Measurements from ENCODE around the gene SERINC2.

Gene SERINC2

GRCh38 chr1:31437433-31438037 is 24.5 kb downstream of the SERINC2 start:
- no peaks in the 10 kb centered on the region for H3K9me3 ChIP-seq (ENCODE audit: control insufficient read depth, low read length)
- no peak overlapping the region for H2AFZ ChIP-seq
- no peaks in the 10 kb centered on the region for H3K27me3 ChIP-seq (ENCODE audit: control insufficient read depth, insufficient read depth, low read length)
- no peak overlapping the region for H3K27ac ChIP-seq
- H3K4me1 ChIP-seq = no peaks in the 10 kb centered on the region
- H3K36me3 ChIP-seq (ENCODE audit: control insufficient read depth, insufficient read depth, low read length) = no peaks in the 10 kb centered on the region
- H3K79me2 ChIP-seq = no peaks in the 10 kb centered on the region
- H3K4me2 ChIP-seq (ENCODE audit: low read length) = no peak overlapping the region
- no peak overlapping the region for H3K9ac ChIP-seq
- H3K4me3 ChIP-seq (ENCODE audit: low read depth, low read length) = no peak overlapping the region
- TF ChIP-seq CTCF (IDR thresholded peaks at IDR 0.05) = no peak

GRCh38 chr1:31439276-31439675 is 26.3 kb downstream of the SERINC2 start:
- Histone ChIP-seq H3K27ac (no peak overlapping the region), H3K4me1 (no peaks in the 10 kb centered on the region), H3K9me3 (ENCODE audit: control insufficient read depth, low read length) (no peaks in the 10 kb centered on the region), H3K79me2 (no peaks in the 10 kb centered on the region), H2AFZ (no peak overlapping the region), H3K36me3 (ENCODE audit: control insufficient read depth, insufficient read depth, low read length) (no peaks in the 10 kb centered on the region), H3K27me3 (ENCODE audit: control insufficient read depth, insufficient read depth, low read length) (no peaks in the 10 kb centered on the region), H3K4me2 (ENCODE audit: low read length) (no peak overlapping the region), H3K4me3 (ENCODE audit: low read depth, low read length) (no peak overlapping the region), H3K9ac (no peak overlapping the region)
- TF ChIP-seq CTCF (IDR thresholded peaks at IDR 0.05) = no peak

GRCh38 chr1:31441073-31441472 is 28.1 kb downstream of the SERINC2 start:
- H3K4me1 ChIP-seq = no peaks in the 10 kb centered on the region
- H3K79me2 ChIP-seq = no peaks in the 10 kb centered on the region
- no peak for TF ChIP-seq CTCF (IDR thresholded peaks at IDR 0.05)
- no peak overlapping the region for H3K4me2 ChIP-seq (ENCODE audit: low read length)
- H3K27ac ChIP-seq = no peak overlapping the region
- no peaks in the 10 kb centered on the region for H3K27me3 ChIP-seq (ENCODE audit: control insufficient read depth, insufficient read depth, low read length)
- no peak overlapping the region for H3K4me3 ChIP-seq (ENCODE audit: low read depth, low read length)
- no peak overlapping the region for H2AFZ ChIP-seq
- H3K36me3 ChIP-seq (ENCODE audit: control insufficient read depth, insufficient read depth, low read length) = no peaks in the 10 kb centered on the region
- no peaks in the 10 kb centered on the region for H3K9me3 ChIP-seq (ENCODE audit: control insufficient read depth, low read length)
- no peak overlapping the region for H3K9ac ChIP-seq

GRCh38 chr1:31441558-31441957 is 28.5 kb downstream of the SERINC2 start:
- Histone ChIP-seq H3K9ac (no peak overlapping the region), H3K27ac (no peak overlapping the region), H3K9me3 (ENCODE audit: control insufficient read depth, low read length) (no peaks in the 10 kb centered on the region), H3K79me2 (no peaks in the 10 kb centered on the region), H3K4me2 (ENCODE audit: low read length) (no peak overlapping the region), H3K36me3 (ENCODE audit: control insufficient read depth, insufficient read depth, low read length) (no peaks in the 10 kb centered on the region), H2AFZ (no peak overlapping the region), H3K4me1 (no peaks in the 10 kb centered on the region), H3K27me3 (ENCODE audit: control insufficient read depth, insufficient read depth, low read length) (no peaks in the 10 kb centered on the region), H3K4me3 (ENCODE audit: low read depth, low read length) (no peak overlapping the region)
- no peak for TF ChIP-seq CTCF (IDR thresholded peaks at IDR 0.05)

- Histone ChIP-seq H3K4me2 (ENCODE audit: low read length) (no peak overlapping the region), H3K4me3 (ENCODE audit: low read depth, low read length) (no peak overlapping the region), H3K79me2 (no peaks in the 10 kb centered on the region), H3K9ac (no peak overlapping the region), H3K27me3 (ENCODE audit: control insufficient read depth, insufficient read depth, low read length) (no peaks in the 10 kb centered on the region), H3K4me1 (no peaks in the 10 kb centered on the region), H3K9me3 (ENCODE audit: control insufficient read depth, low read length) (no peaks in the 10 kb centered on the region), H2AFZ (no peak overlapping the region), H3K36me3 (ENCODE audit: control insufficient read depth, insufficient read depth, low read length) (no peaks in the 10 kb centered on the region), H3K27ac (no peak overlapping the region)
- no peak for TF ChIP-seq CTCF (IDR thresholded peaks at IDR 0.05)
These were observed 29.1 kb downstream of the SERINC2 start for GRCh38 chr1:31441970-31442647.
